ENCODE data around the gene DPYD. TPM values are rescaled to one million over a fixed set of nuclear protein-coding genes. Genes with fewer than 3 reads are reported as not detected.

The DPYD gene
- total and polyA plus RNA-seq, 9 donors, result 17.2 to 45.9 (median 38.7) TPM

GRCh38 chr1:97573553-97573952 is 347.3 kb downstream of the DPYD start:
- no peaks in the 10 kb centered on the region for H3K4me1 ChIP-seq (ENCODE audit: insufficient read depth)
- H3K27ac ChIP-seq, result no peak overlapping the region
- no peaks in the 10 kb centered on the region for H3K9me3 ChIP-seq
- intact Hi-C loops (cut with DNase I), result no loop called here
- WGBS, 3 donors, result 94 to 98% (median 97%) methylated on average over 3 of the region's 3 CpGs
- TF ChIP-seq EP300 (IDR thresholded peaks at IDR 0.05) (no peak), POLR2A (IDR thresholded peaks at IDR 0.05) (no peak)
- TF ChIP-seq, protein P1, sequence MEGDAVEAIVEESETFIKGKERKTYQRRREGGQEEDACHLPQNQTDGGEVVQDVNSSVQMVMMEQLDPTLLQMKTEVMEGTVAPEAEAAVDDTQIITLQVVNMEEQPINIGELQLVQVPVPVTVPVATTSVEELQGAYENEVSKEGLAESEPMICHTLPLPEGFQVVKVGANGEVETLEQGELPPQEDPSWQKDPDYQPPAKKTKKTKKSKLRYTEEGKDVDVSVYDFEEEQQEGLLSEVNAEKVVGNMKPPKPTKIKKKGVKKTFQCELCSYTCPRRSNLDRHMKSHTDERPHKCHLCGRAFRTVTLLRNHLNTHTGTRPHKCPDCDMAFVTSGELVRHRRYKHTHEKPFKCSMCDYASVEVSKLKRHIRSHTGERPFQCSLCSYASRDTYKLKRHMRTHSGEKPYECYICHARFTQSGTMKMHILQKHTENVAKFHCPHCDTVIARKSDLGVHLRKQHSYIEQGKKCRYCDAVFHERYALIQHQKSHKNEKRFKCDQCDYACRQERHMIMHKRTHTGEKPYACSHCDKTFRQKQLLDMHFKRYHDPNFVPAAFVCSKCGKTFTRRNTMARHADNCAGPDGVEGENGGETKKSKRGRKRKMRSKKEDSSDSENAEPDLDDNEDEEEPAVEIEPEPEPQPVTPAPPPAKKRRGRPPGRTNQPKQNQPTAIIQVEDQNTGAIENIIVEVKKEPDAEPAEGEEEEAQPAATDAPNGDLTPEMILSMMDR (IDR thresholded peaks at IDR 0.05), result no peak
- H3K4me3 ChIP-seq, result no peak overlapping the region
- no peaks in the 10 kb centered on the region for H3K36me3 ChIP-seq
- H3K27me3 ChIP-seq, result no peaks in the 10 kb centered on the region
- no peak for DNase-seq

- no peak overlapping the region for H3K27ac ChIP-seq
- H3K4me1 ChIP-seq (ENCODE audit: insufficient read depth), result no peaks in the 10 kb centered on the region
- 59 to 77% (median 74%) methylated on average over 1 of the region's 1 CpG for WGBS, 3 donors
- no peaks in the 10 kb centered on the region for H3K27me3 ChIP-seq
- TF ChIP-seq EP300 (IDR thresholded peaks at IDR 0.05), result no peak
- TF ChIP-seq, protein P1 (IDR thresholded peaks at IDR 0.05), result no peak
- TF ChIP-seq POLR2A (IDR thresholded peaks at IDR 0.05), result no peak
- DNase-seq, result no peak
- H3K9me3 ChIP-seq, result no peaks in the 10 kb centered on the region
- H3K36me3 ChIP-seq, result no peaks in the 10 kb centered on the region
- H3K4me3 ChIP-seq, result no peak overlapping the region
- intact Hi-C loops (cut with DNase I), result no loop called here
Observed at GRCh38 chr1:97572561-97572960, 348.3 kb downstream of the DPYD start.

- Histone ChIP-seq H3K27me3 (no peaks in the 10 kb centered on the region), H3K36me3 (no peaks in the 10 kb centered on the region), H3K4me3 (no peak overlapping the region), H3K9me3 (no peaks in the 10 kb centered on the region), H3K4me1 (ENCODE audit: insufficient read depth) (no peaks in the 10 kb centered on the region), H3K27ac (no peak overlapping the region)
- intact Hi-C loops (cut with DNase I), result no loop called here
- DNase-seq, result no peak
- TF ChIP-seq POLR2A (IDR thresholded peaks at IDR 0.05) (no peak), EP300 (IDR thresholded peaks at IDR 0.05) (no peak)
- TF ChIP-seq, protein P1 (IDR thresholded peaks at IDR 0.05), result no peak
- WGBS, 3 donors, result 35 to 67% (median 49%) methylated on average over 1 of the region's 1 CpG
Observed at GRCh38 chr1:97571760-97572159, 349.1 kb downstream of the DPYD start.

- intact Hi-C loops (cut with DNase I), result no loop called here
- Histone ChIP-seq H3K9me3 (no peaks in the 10 kb centered on the region), H3K4me3 (no peak overlapping the region), H3K4me1 (ENCODE audit: insufficient read depth) (no peaks in the 10 kb centered on the region), H3K27ac (no peak overlapping the region), H3K36me3 (no peaks in the 10 kb centered on the region), H3K27me3 (no peaks in the 10 kb centered on the region)
- WGBS, 3 donors, result 94 to 96% (median 95%) methylated on average over 3 of the region's 3 CpGs
- no peak for DNase-seq
- TF ChIP-seq POLR2A (IDR thresholded peaks at IDR 0.05) (no peak), EP300 (IDR thresholded peaks at IDR 0.05) (no peak)
- TF ChIP-seq, protein P1 (IDR thresholded peaks at IDR 0.05), result no peak
Observed at GRCh38 chr1:97570691-97571090, 350.1 kb downstream of the DPYD start.

Data from ovary (tissue), 9 donors.